HepG2 (cell line): ENCODE results near the gene THRB. TPM values are rescaled to one million over a fixed set of nuclear protein-coding genes. Genes with fewer than 3 reads are reported as not detected.

Source experiments
- ATAC-seq: fragments of 200-7000 bp; cut with Tn5 transposase; 3 replicates; pipeline ENCODE4 v1.9.1; 2020; ENCODE audit warnings: mild to moderate bottlenecking, moderate library complexity
- BruUV-seq: library from RNA; stranded (reverse); fragments of 400-500 nt; replicated peaks from 2 replicates; lab custom pipeline; 2021; lab: Mats Ljungman, UMichigan
- CTCF ChIA-PET: fragments of 300-600 bp; formaldehyde crosslinking; extraction: SDS; loops from one replicate; lab custom pipeline; 2021; ENCODE audit warnings: low total read pairs, inconsistent platforms, low intra/inter-chr PET ratio; lab: Yijun Ruan, JAX
- POLR2A ChIA-PET: fragments of 350-600 bp; sonication (Branson Sonifier 250); formaldehyde crosslinking; loops from one replicate; lab custom pipeline; 2020; ENCODE audit warnings: antibody characterized with exemption, inconsistent platforms; lab: Yijun Ruan, JAX
- DNase-seq: peaks from one replicate; pipeline ENCODE4 v3.0.0-alpha.2; 2015; ENCODE audit warnings: low spot score
- FAIRE-seq: peaks from 3 replicates; lab custom pipeline; 2011; peaks lifted over from hg19 to GRCh38; lab: Jason Lieb, UNC
- H2AFZ ChIP-seq: one replicate; pipeline ENCODE4 v1.6.1; 2011; ENCODE audit warnings: low read length, inconsistent platforms
- H3K27ac ChIP-seq: fragments of 300-600 bp; 3 replicates; pipeline ENCODE4 v1.8.0; 2011; ENCODE audit warnings: mixed run types, mild to moderate bottlenecking, mixed read lengths, low read length, inconsistent platforms; ENCODE audit not compliant: insufficient read depth; ENCODE audit errors: extremely low read length
- H3K27me3 ChIP-seq, 2 experiments: fragments of 200-600 bp in 1 of 2; 2 replicates in 1 of 2; 3 replicates in 1 of 2; pipeline versions ENCODE4 v1.6.0 to v1.8.0; 2011; ENCODE audit warnings: low read length in 2 of 2, mild to moderate bottlenecking in 2 of 2, moderate library complexity in 2 of 2, inconsistent platforms in 1 of 2; ENCODE audit not compliant: insufficient read depth in 2 of 2, control insufficient read depth in 1 of 2
- H3K36me3 ChIP-seq, 2 experiments: fragments of 200-600 bp in 1 of 2; replicated peaks in 1 of 2; 2 replicates in 1 of 2; 3 replicates in 1 of 2; pipeline versions ENCODE4 v1.5.1 to v1.8.0; 2011; ENCODE audit warnings: low read length in 2 of 2, inconsistent platforms in 1 of 2; ENCODE audit not compliant: insufficient read depth in 2 of 2, control insufficient read depth in 1 of 2
- H3K4me1 ChIP-seq: 2 replicates; pipeline ENCODE4 v1.5.1; 2012; ENCODE audit warnings: low read length, inconsistent platforms; ENCODE audit not compliant: insufficient read depth
- H3K4me2 ChIP-seq: 2 replicates; pipeline ENCODE4 v1.6.0; 2011; ENCODE audit warnings: low read depth, low read length, inconsistent platforms
- H3K4me3 ChIP-seq, 3 experiments: fragments of 200-600 bp in 1 of 3; sonication (generic), shearing (Covaris generic) in 1 of 3; replicated peaks in 1 of 3; 2 replicates each; pipeline ENCODE4 v1.5.1; 2011 to 2016; ENCODE audit warnings: low read length in 3 of 3, inconsistent platforms in 2 of 3, low read depth in 2 of 3, mild to moderate bottlenecking in 2 of 3, control low read depth in 1 of 3, mixed read lengths in 1 of 3; ENCODE audit not compliant: insufficient read depth in 1 of 3
- H3K79me2 ChIP-seq: one replicate; pipeline ENCODE4 v1.6.1; 2011; ENCODE audit warnings: low read length, inconsistent platforms; ENCODE audit not compliant: insufficient read depth
- H3K9ac ChIP-seq: 2 replicates; pipeline ENCODE4 v1.6.0; 2011; ENCODE audit warnings: mild to moderate bottlenecking, low read depth, low read length, inconsistent platforms; ENCODE audit not compliant: insufficient read depth
- H3K9me3 ChIP-seq: 2 replicates; pipeline ENCODE4 v1.5.1; 2012; ENCODE audit warnings: mild to moderate bottlenecking, low read length
- H4K20me1 ChIP-seq: 2 replicates; pipeline ENCODE4 v1.6.0; 2011; ENCODE audit warnings: inconsistent platforms, mild to moderate bottlenecking, low read length, moderate library complexity; ENCODE audit not compliant: insufficient read depth
- GPBP1L1 ChIP-seq: sonication (generic); formaldehyde crosslinking; IDR thresholded peaks from 2 replicates; pipeline ENCODE4 v1.5.0; 2020; ENCODE audit warnings: mild to moderate bottlenecking, missing genetic modification reagents
- SALL2 ChIP-seq: sonication (generic); formaldehyde crosslinking; IDR thresholded peaks from 2 replicates; pipeline ENCODE4 v1.8.1; 2023; ENCODE audit warnings: mild to moderate bottlenecking, missing genetic modification reagents, inconsistent platforms
- ZFP36L1 ChIP-seq: sonication (generic); formaldehyde crosslinking; IDR thresholded peaks from 2 replicates; pipeline ENCODE4 v1.8.0; 2022; ENCODE audit warnings: mild to moderate bottlenecking, missing genetic modification reagents, moderate library complexity
- ZMAT3 ChIP-seq: sonication (generic); formaldehyde crosslinking; conservative IDR thresholded peaks from 2 replicates; pipeline ENCODE4 v1.7.0; 2021; ENCODE audit warnings: missing genetic modification reagents
- ZNF382 ChIP-seq: sonication (generic); formaldehyde crosslinking; IDR thresholded peaks from 2 replicates; pipeline ENCODE4 v1.5.0; 2020; ENCODE audit warnings: missing genetic modification reagents, mild to moderate bottlenecking, borderline replicate concordance
- ZNF75D ChIP-seq: sonication (generic); formaldehyde crosslinking; IDR thresholded peaks from 2 replicates; pipeline ENCODE4 v1.8.1; 2023; ENCODE audit warnings: missing genetic modification reagents, mild to moderate bottlenecking, borderline replicate concordance
- ZNF776 ChIP-seq: sonication (generic); formaldehyde crosslinking; IDR thresholded peaks from 2 replicates; pipeline ENCODE4 v1.4.0; 2020; ENCODE audit warnings: mild to moderate bottlenecking, missing genetic modification reagents
- WGBS: methylation state at CpG from one replicate; pipeline ENCODE4 v1.1.6; 2017; ENCODE audit warnings: low lambda C conversion rate; 5-methylcytosine and 5-hydroxymethylcytosine counted together
- in situ Hi-C: cut with HindIII; loops from 2 replicates; pipeline ENCODE4 v1.10.0; 2017; ENCODE audit warnings: low pct_unique_long_range_greater_than_20kb; ENCODE audit not compliant: extremely low pct_ligation_motif_present
- intact Hi-C: fragments of 100-400 bp; cut with micrococcal nuclease; formaldehyde crosslinking; loops from one replicate; pipeline ENCODE4 v1.10.0; 2022; ENCODE audit not compliant: unreplicated experiment
- polyA plus RNA-seq, 8 experiments: library from polyadenylated mRNA; depleted of rRNA in 3 of 8; stranded (reverse) in 7 of 8; unstranded in 1 of 8; fragments of >200 nt; fragmentation: Illumina TruSeq in 4 of 8; extraction: Trizol in 4 of 8; gene quantifications; 2 replicates each; pipeline versions ENCODE4 v1.2.1 to v1.2.3, GENCODE V29; 2011 to 2016; ENCODE audit warnings: low read depth in 4 of 8, missing spikeins in 1 of 8, mixed read lengths in 1 of 8; ENCODE audit not compliant: insufficient read depth in 1 of 8
- total RNA-seq, 5 experiments: library from RNA; depleted of rRNA; stranded (reverse); fragments of >200 nt; fragmentation: Illumina TruSeq; extraction: Trizol; gene quantifications; 2 replicates each; pipeline ENCODE4 v1.2.3, GENCODE V29; 2016; ENCODE audit warnings: low read depth in 1 of 5

THRB gene
- total and polyA plus RNA-seq, 2 of the 13 experiments (the other 11 are each of a cell fraction or from before 2014, with no cell fraction given): 4.7 to 22.7 TPM

- BruUV-seq: no TSS peak
- Histone ChIP-seq H3K9ac (no peak overlapping the region), H3K79me2 (no peaks in the 10 kb centered on the region), H3K27me3 (no peaks in the 10 kb centered on the region), H4K20me1 (no peaks in the 10 kb centered on the region), H3K36me3 (no peaks in the 10 kb centered on the region; a peak in 1 of 5 replicates), H2AFZ (no peak overlapping the region), H3K4me2 (no peak overlapping the region), H3K27ac (no peak overlapping the region), H3K4me1 (no peaks in the 10 kb centered on the region), H3K4me3 (no peak overlapping the region), H3K9me3 (no peaks in the 10 kb centered on the region)
- ATAC-seq (no peak), FAIRE-seq (no peak), DNase-seq (no peak)
- in situ Hi-C loops: no loop called here
- CTCF ChIA-PET: no interaction called here
- POLR2A ChIA-PET: no interaction called here
- TF ChIP-seq ZFP36L1 (CRISPR knock-in tag) (no peak), ZNF75D (CRISPR knock-in tag) (no peak), SALL2 (CRISPR knock-in tag) (no peak), ZNF776 (CRISPR knock-in tag) (no peak), ZMAT3 (CRISPR knock-in tag) (no peak), GPBP1L1 (CRISPR knock-in tag) (no peak), ZNF382 (no peak)
- 93% methylated on average over 8 of the region's 8 CpGs for WGBS
- intact Hi-C loops: no loop called here
Observed at GRCh38 chr3:24190256-24190655, 304.4 kb downstream of the THRB start.
